GM12801 (cell line): ENCODE data around the gene SLCO3A1.

Experiments
- CTCF ChIP-seq: IDR thresholded peaks from one replicate; pipeline ENCODE4 v1.5.1; 2011; ENCODE audit warnings: control low read depth; ENCODE audit not compliant: insufficient read length; ENCODE audit errors: extremely low read depth

The SLCO3A1 gene

GRCh38 chr15:91946581-91947292 lies 93.2 kb downstream of the SLCO3A1 start:
- no peak for TF ChIP-seq CTCF

GRCh38 chr15:91947293-91947679 lies 93.8 kb downstream of the SLCO3A1 start:
- no peak for TF ChIP-seq CTCF

- no peak for TF ChIP-seq CTCF
These were observed 94.4 kb downstream of the SLCO3A1 start for GRCh38 chr15:91947683-91948608.

GRCh38 chr15:91949361-91949760 lies 95.9 kb downstream of the SLCO3A1 start:
- no peak for TF ChIP-seq CTCF

- TF ChIP-seq CTCF: no peak
These were observed 96.5 kb downstream of the SLCO3A1 start for GRCh38 chr15:91950054-91950453.

GRCh38 chr15:91950631-91951329 lies 97.3 kb downstream of the SLCO3A1 start:
- no peak for TF ChIP-seq CTCF

GRCh38 chr15:91952216-91952615 lies 98.7 kb downstream of the SLCO3A1 start:
- TF ChIP-seq CTCF: no peak
